ENCODE measurements around the gene PARVA. TPM values are rescaled to one million over a fixed set of nuclear protein-coding genes. Genes with fewer than 3 reads are reported as not detected.

PARVA gene
- polyA plus RNA-seq, 3 donors, result not detected

DNA sequence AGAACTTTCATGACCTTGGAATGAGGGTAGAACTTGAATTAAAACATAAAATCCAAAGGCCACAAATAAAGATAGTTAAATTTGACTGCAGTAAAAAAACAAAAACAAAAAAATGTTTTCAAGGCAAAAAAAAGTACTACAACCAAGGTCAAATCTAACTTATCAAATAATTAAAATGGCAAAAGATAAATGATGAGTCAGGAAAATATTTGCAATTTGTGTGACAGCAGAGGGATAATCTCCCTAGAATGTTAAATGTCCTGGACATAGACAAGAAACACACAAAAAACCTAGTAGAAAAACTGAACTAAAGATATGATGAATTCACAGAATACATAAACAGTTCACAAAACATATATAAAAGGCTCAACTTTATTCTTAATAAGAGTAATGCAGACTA, 186.6 kb downstream of the PARVA start:
- Mint-ChIP-seq H3K4me3 (no peak overlapping the region), H3K27ac (no peak overlapping the region), H3K36me3 (no peaks in the 10 kb centered on the region), H3K9me3 (peaks cover 0 to 3% (median 0%) of the 10 kb centered on the region in 7 donors), H3K27me3 (ENCODE audit: low read depth in 3 of 3) (peaks cover 0 to 1% (median 0%) of the 10 kb centered on the region in 3 donors), H3K4me1 (no peaks in the 10 kb centered on the region)
- no peak overlapping the region for H3K9ac ChIP-seq (ENCODE audit: insufficient read depth, low read length, poor library complexity, severe bottlenecking)
- H3K9me3 ChIP-seq (replicated peaks in 1 of 2; ENCODE audit: control insufficient read depth in 1 of 2, insufficient read depth in 1 of 2, low read length in 2 of 2), result no peaks in the 10 kb centered on the region
- H3K4me2 ChIP-seq (replicated peaks; ENCODE audit: extremely low read depth, low read length, poor library complexity, severe bottlenecking), result no peak overlapping the region
- H3K4me1 ChIP-seq (ENCODE audit: control insufficient read depth in 1 of 2, insufficient read depth in 2 of 2, low read length in 2 of 2), result no peaks in the 10 kb centered on the region
- H3K36me3 ChIP-seq (replicated peaks in 1 of 2; ENCODE audit: control insufficient read depth in 1 of 2, insufficient read depth in 2 of 2, low read length in 2 of 2), result no peaks in the 10 kb centered on the region
- no peak overlapping the region for H3K27ac ChIP-seq (ENCODE audit: low read depth in 1 of 2, low read length in 2 of 2)
- intact Hi-C loops (cut with micrococcal nuclease), result no loop called here
- H3K27me3 ChIP-seq (ENCODE audit: control insufficient read depth in 2 of 2, insufficient read depth in 2 of 2, low read length in 2 of 2), result no peaks in the 10 kb centered on the region
- no peak for DNase-seq
- H2AFZ ChIP-seq (ENCODE audit: insufficient read depth, low read depth, low read length, poor library complexity, severe bottlenecking), result no peak overlapping the region
- no peaks in the 10 kb centered on the region for H4K20me1 ChIP-seq (ENCODE audit: insufficient read depth, low read length)
- no peak overlapping the region for H3K4me3 ChIP-seq (replicated peaks in 1 of 3; ENCODE audit: low read depth in 2 of 3, low read length in 3 of 3)
- TF ChIP-seq, protein P1, sequence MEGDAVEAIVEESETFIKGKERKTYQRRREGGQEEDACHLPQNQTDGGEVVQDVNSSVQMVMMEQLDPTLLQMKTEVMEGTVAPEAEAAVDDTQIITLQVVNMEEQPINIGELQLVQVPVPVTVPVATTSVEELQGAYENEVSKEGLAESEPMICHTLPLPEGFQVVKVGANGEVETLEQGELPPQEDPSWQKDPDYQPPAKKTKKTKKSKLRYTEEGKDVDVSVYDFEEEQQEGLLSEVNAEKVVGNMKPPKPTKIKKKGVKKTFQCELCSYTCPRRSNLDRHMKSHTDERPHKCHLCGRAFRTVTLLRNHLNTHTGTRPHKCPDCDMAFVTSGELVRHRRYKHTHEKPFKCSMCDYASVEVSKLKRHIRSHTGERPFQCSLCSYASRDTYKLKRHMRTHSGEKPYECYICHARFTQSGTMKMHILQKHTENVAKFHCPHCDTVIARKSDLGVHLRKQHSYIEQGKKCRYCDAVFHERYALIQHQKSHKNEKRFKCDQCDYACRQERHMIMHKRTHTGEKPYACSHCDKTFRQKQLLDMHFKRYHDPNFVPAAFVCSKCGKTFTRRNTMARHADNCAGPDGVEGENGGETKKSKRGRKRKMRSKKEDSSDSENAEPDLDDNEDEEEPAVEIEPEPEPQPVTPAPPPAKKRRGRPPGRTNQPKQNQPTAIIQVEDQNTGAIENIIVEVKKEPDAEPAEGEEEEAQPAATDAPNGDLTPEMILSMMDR (IDR thresholded peaks at IDR 0.05), result no peak
- H3K79me2 ChIP-seq (ENCODE audit: insufficient read depth, low read length), result no peaks in the 10 kb centered on the region

DNA sequence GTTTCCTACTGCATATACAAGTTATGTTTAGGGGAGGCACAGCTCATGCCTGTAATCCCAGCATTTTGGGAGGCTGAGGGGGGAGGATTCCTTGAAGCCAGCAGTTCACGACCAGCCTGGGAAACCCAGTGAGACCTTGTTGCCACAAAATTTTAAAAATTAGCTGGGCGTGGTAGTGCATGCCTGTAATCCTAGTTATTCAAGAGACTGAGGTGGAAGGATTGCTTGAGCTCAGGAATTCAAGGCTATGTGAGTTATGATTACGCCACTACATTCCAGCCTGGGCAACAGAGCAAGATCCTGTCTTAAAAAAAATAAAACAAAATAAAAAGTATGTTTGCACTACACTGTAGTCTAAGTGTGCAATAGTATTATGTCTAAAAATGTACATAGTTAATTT, 188.0 kb downstream of the PARVA start:
- no peak overlapping the region for H3K4me3 Mint-ChIP-seq

More for the DNA sequence above, 188.0 kb downstream of the PARVA start:
- Histone ChIP-seq H3K9me3 (replicated peaks in 1 of 2; ENCODE audit: control insufficient read depth in 1 of 2, insufficient read depth in 1 of 2, low read length in 2 of 2) (no peaks in the 10 kb centered on the region), H4K20me1 (ENCODE audit: insufficient read depth, low read length) (no peaks in the 10 kb centered on the region), H3K4me2 (replicated peaks; ENCODE audit: extremely low read depth, low read length, poor library complexity, severe bottlenecking) (no peak overlapping the region), H3K9ac (ENCODE audit: insufficient read depth, low read length, poor library complexity, severe bottlenecking) (no peak overlapping the region), H3K4me1 (ENCODE audit: control insufficient read depth in 1 of 2, insufficient read depth in 2 of 2, low read length in 2 of 2) (no peaks in the 10 kb centered on the region), H3K36me3 (replicated peaks in 1 of 2; ENCODE audit: control insufficient read depth in 1 of 2, insufficient read depth in 2 of 2, low read length in 2 of 2) (no peaks in the 10 kb centered on the region), H3K27ac (ENCODE audit: low read depth in 1 of 2, low read length in 2 of 2) (no peak overlapping the region), H3K4me3 (replicated peaks in 1 of 3; ENCODE audit: low read depth in 2 of 3, low read length in 3 of 3) (no peak overlapping the region), H2AFZ (ENCODE audit: insufficient read depth, low read depth, low read length, poor library complexity, severe bottlenecking) (no peak overlapping the region), H3K79me2 (ENCODE audit: insufficient read depth, low read length) (no peaks in the 10 kb centered on the region), H3K27me3 (ENCODE audit: control insufficient read depth in 2 of 2, insufficient read depth in 2 of 2, low read length in 2 of 2) (no peaks in the 10 kb centered on the region)
- H3K9me3 Mint-ChIP-seq, result peaks cover 0 to 4% (median 1%) of the 10 kb centered on the region in 7 donors
- intact Hi-C loops (cut with micrococcal nuclease), result no loop called here
- TF ChIP-seq, protein P1 (IDR thresholded peaks at IDR 0.05), result no peak
- DNase-seq, result no peak
- peaks cover 0 to 1% (median 0%) of the 10 kb centered on the region in 3 donors for H3K27me3 Mint-ChIP-seq (ENCODE audit: low read depth in 3 of 3)
- WGBS (ENCODE audit: insufficient coverage), result 67% methylated on average over 1 of the region's 3 CpGs
- H3K36me3 Mint-ChIP-seq, result no peaks in the 10 kb centered on the region
- no peak overlapping the region for H3K27ac Mint-ChIP-seq
- H3K4me1 Mint-ChIP-seq, result no peaks in the 10 kb centered on the region
